ENCODE measurements around the gene SLC25A18. TPM values are rescaled to one million over a fixed set of nuclear protein-coding genes. Genes with fewer than 3 reads are reported as not detected.
A peak's percentile ranks its signal among the peaks of the same experiment; 100 is the strongest.

Gene SLC25A18
- total RNA-seq, 1 donor from 2014 or later = 2.2 TPM

DNA sequence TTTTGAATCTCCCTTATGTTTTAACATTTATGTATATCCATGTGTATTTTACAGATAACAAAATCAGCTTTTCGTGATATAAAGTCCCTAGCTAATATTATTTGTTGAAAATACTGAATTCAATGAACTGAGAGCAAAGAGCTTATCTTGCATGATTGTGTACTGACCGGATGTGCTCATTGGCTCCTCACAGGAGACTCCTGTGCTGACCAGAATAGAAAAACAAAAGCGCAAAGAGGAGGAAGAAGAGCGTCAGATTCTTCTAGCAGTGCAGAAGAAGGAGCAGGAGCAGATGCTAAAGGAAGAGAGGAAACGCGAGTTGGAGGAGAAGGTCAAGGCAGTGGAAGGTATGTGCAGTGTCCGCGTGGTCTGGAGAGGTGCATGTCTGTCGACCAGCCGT is 39.4 kb upstream of the SLC25A18 start:
- Mint-ChIP-seq H3K27me3 (ENCODE audit: unreplicated experiment) (peaks cover 6% of the 10 kb centered on the region), H3K27ac (ENCODE audit: unreplicated experiment) (peak overlapping the region; percentile 5), H3K36me3 (ENCODE audit: low read depth, unreplicated experiment) (peaks cover 28% of the 10 kb centered on the region)

DNA sequence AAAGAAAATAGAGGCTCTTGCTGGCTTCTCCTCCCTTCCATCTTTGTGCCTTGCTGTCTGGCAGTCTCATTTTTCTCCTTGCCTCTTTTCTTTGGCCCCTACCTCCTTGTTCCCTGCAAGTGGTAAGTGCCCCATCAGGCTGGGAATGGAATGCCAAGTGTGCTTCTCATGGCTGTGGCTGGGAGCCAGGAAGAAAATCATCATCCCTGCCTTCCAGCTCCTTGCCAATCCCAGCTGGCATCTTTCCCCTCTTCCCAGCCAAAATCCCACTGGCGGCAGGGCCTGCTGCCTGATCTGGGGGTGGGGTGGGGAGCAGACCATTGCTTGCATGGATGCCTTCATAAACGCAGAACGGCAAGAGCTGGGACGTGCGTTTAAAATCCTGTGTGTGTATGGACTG is 27.0 kb upstream of the SLC25A18 start:
- Mint-ChIP-seq H3K27ac (ENCODE audit: unreplicated experiment) (no peak overlapping the region), H3K36me3 (ENCODE audit: low read depth, unreplicated experiment) (peaks cover 39% of the 10 kb centered on the region)
- DNase-seq (ENCODE audit: low spot score) = no peak

More for the DNA sequence above, 39.4 kb upstream of the SLC25A18 start:
- Mint-ChIP-seq H3K4me1 (ENCODE audit: unreplicated experiment) (peaks cover 8% of the 10 kb centered on the region), H3K4me3 (ENCODE audit: unreplicated experiment) (peak overlapping the region; percentile 44), H3K9me3 (ENCODE audit: unreplicated experiment) (no peaks in the 10 kb centered on the region)
- TF ChIP-seq, protein P1, sequence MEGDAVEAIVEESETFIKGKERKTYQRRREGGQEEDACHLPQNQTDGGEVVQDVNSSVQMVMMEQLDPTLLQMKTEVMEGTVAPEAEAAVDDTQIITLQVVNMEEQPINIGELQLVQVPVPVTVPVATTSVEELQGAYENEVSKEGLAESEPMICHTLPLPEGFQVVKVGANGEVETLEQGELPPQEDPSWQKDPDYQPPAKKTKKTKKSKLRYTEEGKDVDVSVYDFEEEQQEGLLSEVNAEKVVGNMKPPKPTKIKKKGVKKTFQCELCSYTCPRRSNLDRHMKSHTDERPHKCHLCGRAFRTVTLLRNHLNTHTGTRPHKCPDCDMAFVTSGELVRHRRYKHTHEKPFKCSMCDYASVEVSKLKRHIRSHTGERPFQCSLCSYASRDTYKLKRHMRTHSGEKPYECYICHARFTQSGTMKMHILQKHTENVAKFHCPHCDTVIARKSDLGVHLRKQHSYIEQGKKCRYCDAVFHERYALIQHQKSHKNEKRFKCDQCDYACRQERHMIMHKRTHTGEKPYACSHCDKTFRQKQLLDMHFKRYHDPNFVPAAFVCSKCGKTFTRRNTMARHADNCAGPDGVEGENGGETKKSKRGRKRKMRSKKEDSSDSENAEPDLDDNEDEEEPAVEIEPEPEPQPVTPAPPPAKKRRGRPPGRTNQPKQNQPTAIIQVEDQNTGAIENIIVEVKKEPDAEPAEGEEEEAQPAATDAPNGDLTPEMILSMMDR (IDR thresholded peaks at IDR 0.05; ENCODE audit: unreplicated experiment) = no peak
- DNase-seq (ENCODE audit: low spot score) = no peak

DNA sequence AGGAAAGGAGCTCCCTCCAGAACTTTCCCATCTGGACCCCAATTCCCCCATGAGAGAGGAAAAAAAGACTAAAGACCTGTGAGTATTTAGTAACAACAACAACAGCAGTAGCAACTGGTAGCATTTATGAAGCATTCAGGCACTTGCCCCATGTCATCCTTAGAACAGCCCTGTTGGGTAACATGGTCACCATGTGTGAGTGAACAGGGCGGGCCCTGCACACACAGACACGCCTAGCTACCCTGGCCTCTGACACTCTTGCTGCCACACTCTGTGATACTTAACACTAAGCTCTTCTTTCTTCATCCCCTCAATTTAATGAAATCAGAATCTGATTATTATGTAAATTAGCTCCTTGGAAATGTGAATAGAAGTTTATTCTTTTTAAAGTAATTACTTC is 26.1 kb upstream of the SLC25A18 start:
- no peak for DNase-seq (ENCODE audit: low spot score)
- peaks cover 3% of the 10 kb centered on the region for H3K4me1 Mint-ChIP-seq (ENCODE audit: unreplicated experiment)
- no peak overlapping the region for H3K4me3 Mint-ChIP-seq (ENCODE audit: unreplicated experiment)
- no peak overlapping the region for H3K27ac Mint-ChIP-seq (ENCODE audit: unreplicated experiment)
- TF ChIP-seq, protein P1 (IDR thresholded peaks at IDR 0.05; ENCODE audit: unreplicated experiment) = no peak
- H3K36me3 Mint-ChIP-seq (ENCODE audit: low read depth, unreplicated experiment) = peaks cover 42% of the 10 kb centered on the region
- H3K27me3 Mint-ChIP-seq (ENCODE audit: unreplicated experiment) = no peaks in the 10 kb centered on the region
- no peaks in the 10 kb centered on the region for H3K9me3 Mint-ChIP-seq (ENCODE audit: unreplicated experiment)

More for the DNA sequence above, 27.0 kb upstream of the SLC25A18 start:
- Mint-ChIP-seq H3K4me1 (ENCODE audit: unreplicated experiment) (peaks cover 3% of the 10 kb centered on the region), H3K27me3 (ENCODE audit: unreplicated experiment) (no peaks in the 10 kb centered on the region), H3K9me3 (ENCODE audit: unreplicated experiment) (no peaks in the 10 kb centered on the region), H3K4me3 (ENCODE audit: unreplicated experiment) (no peak overlapping the region)
- TF ChIP-seq, protein P1 (IDR thresholded peaks at IDR 0.05; ENCODE audit: unreplicated experiment) = no peak

DNA sequence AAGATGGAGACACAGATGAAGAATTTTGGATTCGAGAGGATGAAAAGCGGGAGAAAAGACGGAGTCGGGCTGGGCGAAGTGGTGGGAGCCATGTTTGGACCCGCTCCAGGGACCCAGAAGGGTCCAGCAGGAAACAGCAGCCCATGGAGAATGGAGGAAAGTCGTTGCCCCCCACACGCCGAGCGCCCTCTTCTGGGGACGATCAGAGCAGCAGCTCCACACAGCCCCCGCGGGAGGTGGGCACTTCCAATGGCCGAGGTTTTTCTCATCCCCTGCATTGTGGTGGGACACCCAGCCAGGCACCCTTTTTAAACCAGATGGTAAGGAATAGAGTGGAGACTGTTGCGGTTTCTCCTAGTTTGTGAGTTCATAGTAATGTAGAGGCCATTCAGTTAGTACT is 22.8 kb upstream of the SLC25A18 start:
- H3K27ac Mint-ChIP-seq (ENCODE audit: unreplicated experiment) = peak overlapping the region; percentile 30
- H3K27me3 Mint-ChIP-seq (ENCODE audit: unreplicated experiment) = no peaks in the 10 kb centered on the region
- H3K36me3 Mint-ChIP-seq (ENCODE audit: low read depth, unreplicated experiment) = peaks cover 56% of the 10 kb centered on the region
- H3K4me1 Mint-ChIP-seq (ENCODE audit: unreplicated experiment) = peaks cover 3% of the 10 kb centered on the region
- no peaks in the 10 kb centered on the region for H3K9me3 Mint-ChIP-seq (ENCODE audit: unreplicated experiment)
- TF ChIP-seq, protein P1 (IDR thresholded peaks at IDR 0.05; ENCODE audit: unreplicated experiment) = no peak
- no peak overlapping the region for H3K4me3 Mint-ChIP-seq (ENCODE audit: unreplicated experiment)
- DNase-seq (ENCODE audit: low spot score) = peak; percentile 14

DNA sequence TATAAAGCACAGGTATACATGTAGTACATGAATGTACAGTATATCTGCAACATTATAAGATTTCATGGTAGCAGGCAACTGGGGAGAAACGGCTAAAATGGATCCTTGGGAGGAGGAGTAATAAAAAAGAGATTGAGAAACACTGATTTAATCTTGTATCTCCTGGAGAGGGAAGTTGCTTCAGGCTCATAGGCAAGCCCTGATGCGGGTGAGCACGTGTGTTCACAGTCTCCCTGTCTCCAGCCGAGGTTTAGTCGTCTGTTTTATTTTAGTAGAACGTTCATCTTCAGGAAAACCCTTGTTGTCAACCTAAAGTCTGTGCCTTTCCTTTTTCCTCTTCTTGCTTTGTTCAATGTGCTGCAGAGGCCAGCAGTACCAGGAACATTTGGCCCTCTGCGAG is 21.8 kb upstream of the SLC25A18 start:
- Mint-ChIP-seq H3K9me3 (ENCODE audit: unreplicated experiment) (no peaks in the 10 kb centered on the region), H3K4me3 (ENCODE audit: unreplicated experiment) (no peak overlapping the region), H3K27me3 (ENCODE audit: unreplicated experiment) (no peaks in the 10 kb centered on the region), H3K27ac (ENCODE audit: unreplicated experiment) (peak overlapping the region; percentile 75), H3K36me3 (ENCODE audit: low read depth, unreplicated experiment) (peaks cover 56% of the 10 kb centered on the region), H3K4me1 (ENCODE audit: unreplicated experiment) (peaks cover 3% of the 10 kb centered on the region)
- DNase-seq (ENCODE audit: low spot score) = no peak
- TF ChIP-seq, protein P1 (IDR thresholded peaks at IDR 0.05; ENCODE audit: unreplicated experiment) = no peak

Data from endothelial cell (in vitro differentiated cells).